ENCODE results near the gene GRM7.

The GRM7 gene

GRCh38 chr3:7249493-7250076, 388.7 kb downstream of the GRM7 start:
- no peak for DNase-seq

GRCh38 chr3:7254251-7254650, 393.3 kb downstream of the GRM7 start:
- DNase-seq, result no peak

GRCh38 chr3:7260975-7261374, 400.1 kb downstream of the GRM7 start:
- no peak for DNase-seq

- DNase-seq, result no peak
Measured at GRCh38 chr3:7263347-7264195, 402.7 kb downstream of the GRM7 start.

- no peak for DNase-seq
Measured at GRCh38 chr3:7264196-7264526, 403.2 kb downstream of the GRM7 start.

- no peak for DNase-seq
Measured at GRCh38 chr3:7265736-7266135, 404.8 kb downstream of the GRM7 start.

- DNase-seq, result no peak
Measured at GRCh38 chr3:7266551-7266950, 405.6 kb downstream of the GRM7 start.

GRCh38 chr3:7270731-7271130, 409.8 kb downstream of the GRM7 start:
- DNase-seq, result no peak

- DNase-seq, result no peak
Measured at GRCh38 chr3:7271631-7272030, 410.7 kb downstream of the GRM7 start.

GRCh38 chr3:7272203-7272602, 411.3 kb downstream of the GRM7 start:
- DNase-seq, result no peak

GRCh38 chr3:7275396-7275795, 414.5 kb downstream of the GRM7 start:
- DNase-seq, result no peak

- DNase-seq, result no peak
Measured at GRCh38 chr3:7280318-7280717, 419.4 kb downstream of the GRM7 start.

- no peak for DNase-seq
Measured at GRCh38 chr3:7282988-7283387, 422.1 kb downstream of the GRM7 start.

- no peak for DNase-seq
Measured at GRCh38 chr3:7285505-7285904, 424.6 kb downstream of the GRM7 start.

GRCh38 chr3:7288133-7288532, 427.2 kb downstream of the GRM7 start:
- DNase-seq, result no peak

GRCh38 chr3:7289121-7289520, 428.2 kb downstream of the GRM7 start:
- DNase-seq, result no peak

GRCh38 chr3:7290077-7290825, 429.3 kb downstream of the GRM7 start:
- no peak for DNase-seq

- no peak for DNase-seq
Measured at GRCh38 chr3:7292362-7292761, 431.4 kb downstream of the GRM7 start.

GRCh38 chr3:7293286-7293685, 432.4 kb downstream of the GRM7 start:
- no peak for DNase-seq

GRCh38 chr3:7305561-7305960, 444.6 kb downstream of the GRM7 start:
- DNase-seq, result no peak

- DNase-seq, result no peak
Measured at GRCh38 chr3:7306901-7307300, 446.0 kb downstream of the GRM7 start.

GRCh38 chr3:7307410-7307809, 446.5 kb downstream of the GRM7 start:
- no peak for DNase-seq

- DNase-seq, result no peak
Measured at GRCh38 chr3:7309641-7310102, 448.8 kb downstream of the GRM7 start.

GRCh38 chr3:7315037-7315436, 454.1 kb downstream of the GRM7 start:
- DNase-seq, result no peak

Data from NCI-H1105 (cell line).